ENCODE results near the gene PDIA6.
"Not testable (repeated sequence)": the region's sequence is repeated elsewhere in the genome, so short reads cannot be mapped to it uniquely, and the experiment has no call there.

Gene PDIA6

DNA sequence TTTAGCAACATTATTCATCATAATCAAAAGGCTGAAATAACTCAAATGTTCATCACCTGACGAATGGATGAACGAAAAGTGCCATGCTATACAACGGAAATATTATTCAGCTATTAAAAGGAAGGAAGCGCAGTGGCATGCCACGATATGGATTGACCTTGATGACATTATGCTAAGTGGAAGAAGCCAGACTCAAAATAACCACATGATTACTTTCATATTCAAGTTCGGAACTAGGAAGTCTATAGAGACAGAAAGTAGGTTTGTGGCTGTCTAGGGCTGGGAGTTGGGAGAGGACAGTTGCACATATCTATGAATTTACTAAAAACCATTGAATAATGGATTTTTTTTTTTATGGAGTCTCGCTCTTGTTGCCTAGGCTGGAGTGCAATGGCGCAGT lies 13.4 kb upstream of the PDIA6 start:
- TF ChIP-seq, protein P1, sequence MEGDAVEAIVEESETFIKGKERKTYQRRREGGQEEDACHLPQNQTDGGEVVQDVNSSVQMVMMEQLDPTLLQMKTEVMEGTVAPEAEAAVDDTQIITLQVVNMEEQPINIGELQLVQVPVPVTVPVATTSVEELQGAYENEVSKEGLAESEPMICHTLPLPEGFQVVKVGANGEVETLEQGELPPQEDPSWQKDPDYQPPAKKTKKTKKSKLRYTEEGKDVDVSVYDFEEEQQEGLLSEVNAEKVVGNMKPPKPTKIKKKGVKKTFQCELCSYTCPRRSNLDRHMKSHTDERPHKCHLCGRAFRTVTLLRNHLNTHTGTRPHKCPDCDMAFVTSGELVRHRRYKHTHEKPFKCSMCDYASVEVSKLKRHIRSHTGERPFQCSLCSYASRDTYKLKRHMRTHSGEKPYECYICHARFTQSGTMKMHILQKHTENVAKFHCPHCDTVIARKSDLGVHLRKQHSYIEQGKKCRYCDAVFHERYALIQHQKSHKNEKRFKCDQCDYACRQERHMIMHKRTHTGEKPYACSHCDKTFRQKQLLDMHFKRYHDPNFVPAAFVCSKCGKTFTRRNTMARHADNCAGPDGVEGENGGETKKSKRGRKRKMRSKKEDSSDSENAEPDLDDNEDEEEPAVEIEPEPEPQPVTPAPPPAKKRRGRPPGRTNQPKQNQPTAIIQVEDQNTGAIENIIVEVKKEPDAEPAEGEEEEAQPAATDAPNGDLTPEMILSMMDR (IDR thresholded peaks at IDR 0.05; ENCODE audit: extremely low read depth, missing control alignments) = no peak
- DNase-seq (ENCODE audit: low spot score) = no peak

DNA sequence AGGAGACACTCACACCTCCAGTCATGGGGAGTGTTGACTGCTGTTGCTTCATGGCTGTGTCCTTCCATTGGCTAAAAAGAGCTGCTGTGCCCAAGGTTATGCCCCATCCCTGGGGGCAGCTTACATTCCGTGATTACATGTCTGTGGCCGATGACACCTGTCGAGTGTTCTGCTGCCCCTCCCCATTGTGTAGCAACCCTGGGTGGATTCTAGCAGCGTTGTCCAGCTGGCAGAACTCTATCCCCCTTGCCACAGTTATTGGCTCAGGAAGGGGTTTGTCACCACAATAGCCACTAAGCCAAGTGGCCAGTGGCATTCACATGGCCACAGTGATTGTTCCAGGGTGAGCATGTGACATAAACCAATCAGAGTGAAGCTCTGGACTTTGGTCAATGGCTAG lies 11.6 kb upstream of the PDIA6 start:
- TF ChIP-seq, protein P1 (IDR thresholded peaks at IDR 0.05; ENCODE audit: extremely low read depth, missing control alignments) = no peak
- no peak for DNase-seq (ENCODE audit: low spot score)

DNA sequence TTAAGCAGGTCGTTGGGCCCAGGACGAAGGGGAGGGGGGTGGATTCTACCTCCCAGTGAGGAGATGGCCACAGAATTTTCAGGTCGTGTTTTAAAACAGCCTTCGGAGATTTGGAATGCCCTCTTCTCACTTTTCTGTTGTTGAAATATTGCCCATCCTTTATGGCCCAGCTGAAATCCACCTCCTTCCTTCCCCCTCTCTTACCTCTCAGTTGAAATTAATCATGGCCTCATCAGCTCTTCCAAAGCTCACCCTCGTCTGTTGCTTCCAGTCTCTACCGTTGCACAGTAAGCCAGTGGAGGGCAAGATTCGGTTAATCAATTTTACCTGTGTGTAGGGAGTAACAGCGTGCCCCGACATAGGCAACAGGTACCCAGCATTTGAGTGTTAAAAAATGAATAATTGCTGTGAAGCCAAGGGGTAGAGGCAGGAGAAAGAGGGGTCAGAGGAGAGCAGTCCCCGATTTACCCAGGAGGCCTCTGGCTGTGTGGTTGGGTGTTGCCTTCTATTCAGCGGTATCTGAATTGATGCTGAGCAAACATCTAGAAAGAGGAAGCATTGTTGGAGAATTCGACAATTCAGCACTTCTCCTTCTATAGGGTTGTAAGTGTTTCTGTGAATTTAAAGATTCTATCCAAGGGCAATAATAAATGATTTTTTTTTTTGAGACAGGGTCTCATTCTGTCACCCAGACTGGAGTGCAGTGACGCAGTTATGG lies 8.6 kb upstream of the PDIA6 start:
- no peak for DNase-seq (ENCODE audit: low spot score)
- TF ChIP-seq, protein P1 (IDR thresholded peaks at IDR 0.05; ENCODE audit: extremely low read depth, missing control alignments) = no peak

DNA sequence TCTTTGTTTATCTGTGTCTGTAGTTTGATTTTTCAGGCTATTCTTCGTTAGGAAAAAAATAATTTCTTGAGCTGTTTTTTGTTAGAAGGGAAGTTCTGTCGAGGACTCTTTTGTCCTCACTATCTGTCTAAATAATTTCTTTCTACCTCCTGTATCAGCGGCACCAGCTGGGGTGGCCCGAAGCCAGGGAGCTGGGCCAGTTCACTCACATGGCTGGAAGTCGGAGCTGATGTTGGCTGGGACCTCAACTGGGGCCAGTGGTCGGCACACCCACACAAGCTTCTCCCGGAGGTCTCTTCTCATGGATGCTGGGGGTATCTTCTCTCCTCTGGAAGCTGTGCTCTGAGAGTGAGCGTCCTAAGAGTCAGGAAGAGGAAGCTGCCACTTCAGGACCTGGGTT lies 8.0 kb upstream of the PDIA6 start:
- TF ChIP-seq, protein P1 (IDR thresholded peaks at IDR 0.05; ENCODE audit: extremely low read depth, missing control alignments) = no peak
- DNase-seq (ENCODE audit: low spot score) = no peak

DNA sequence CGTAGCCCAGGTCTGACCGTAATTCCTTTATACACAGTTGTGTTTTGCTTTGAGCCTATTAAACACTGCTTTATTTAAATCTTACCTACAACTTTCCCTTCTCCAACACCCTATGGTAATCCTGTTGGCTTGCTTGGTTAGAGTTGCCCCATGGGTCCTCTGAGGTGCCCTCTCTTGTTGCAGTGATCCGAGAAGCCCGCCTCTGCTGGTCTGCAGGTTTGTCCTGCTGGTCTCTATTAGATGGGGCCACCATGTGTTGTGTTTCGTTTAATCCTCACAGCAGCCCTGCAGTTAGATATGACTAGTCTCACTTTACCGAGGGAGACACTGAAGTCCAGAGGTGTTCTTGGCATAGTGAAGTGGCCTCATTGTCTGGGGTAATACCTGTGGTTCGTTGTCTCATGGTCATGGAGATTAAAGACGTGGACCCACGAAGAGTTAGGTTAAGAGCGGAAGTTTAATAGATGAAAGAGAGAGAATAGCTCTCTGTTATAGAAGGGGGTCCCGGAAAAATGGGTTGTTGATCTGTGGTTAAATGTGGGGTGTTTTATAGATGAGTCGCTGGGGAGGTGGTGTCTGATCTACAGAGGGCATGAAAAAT lies 7.2 kb upstream of the PDIA6 start:
- DNase-seq (ENCODE audit: low spot score) = no peak
- TF ChIP-seq, protein P1 (IDR thresholded peaks at IDR 0.05; ENCODE audit: extremely low read depth, missing control alignments) = no peak

DNA sequence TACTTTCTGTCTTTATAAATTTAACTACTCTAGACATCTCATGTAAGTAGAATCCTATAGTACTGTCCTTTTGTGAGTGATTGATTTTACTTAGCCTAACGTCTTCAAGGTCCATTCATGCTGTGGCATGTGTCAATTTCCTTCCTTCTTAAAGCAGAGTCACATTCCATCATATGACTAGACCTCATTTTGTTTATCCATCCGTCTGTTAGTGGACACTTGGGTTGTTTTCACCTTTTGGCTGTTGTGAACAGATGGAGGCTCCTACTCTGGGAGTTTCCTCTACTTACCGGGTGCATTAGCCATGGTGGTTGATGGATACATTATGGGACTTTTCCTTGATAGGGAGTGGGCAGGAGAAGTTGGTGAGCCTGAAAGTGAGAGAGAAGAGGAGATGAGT lies 6.4 kb upstream of the PDIA6 start:
- TF ChIP-seq, protein P1 (IDR thresholded peaks at IDR 0.05; ENCODE audit: extremely low read depth, missing control alignments) = no peak
- DNase-seq (ENCODE audit: low spot score) = no peak

DNA sequence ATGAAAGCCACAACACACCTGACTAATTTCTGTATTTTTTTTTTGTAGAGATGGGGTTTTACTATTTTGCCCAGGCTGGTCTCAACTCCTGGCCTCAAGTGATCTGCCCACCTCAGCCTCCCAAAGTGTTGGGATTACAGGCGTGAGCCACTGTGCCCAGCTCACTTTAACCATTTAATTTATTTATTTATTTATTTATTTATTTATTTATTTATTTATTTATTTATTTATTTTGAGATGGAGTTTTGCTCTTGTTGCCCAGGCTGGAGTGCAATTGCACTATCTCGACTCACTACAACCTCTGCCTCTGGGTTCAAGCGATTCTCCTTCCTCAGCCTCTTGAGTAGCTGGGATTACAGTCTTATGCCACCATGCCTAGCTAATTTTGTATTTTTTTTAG lies 5.7 kb upstream of the PDIA6 start:
- not testable (repeated sequence) for DNase-seq (ENCODE audit: low spot score)

DNA sequence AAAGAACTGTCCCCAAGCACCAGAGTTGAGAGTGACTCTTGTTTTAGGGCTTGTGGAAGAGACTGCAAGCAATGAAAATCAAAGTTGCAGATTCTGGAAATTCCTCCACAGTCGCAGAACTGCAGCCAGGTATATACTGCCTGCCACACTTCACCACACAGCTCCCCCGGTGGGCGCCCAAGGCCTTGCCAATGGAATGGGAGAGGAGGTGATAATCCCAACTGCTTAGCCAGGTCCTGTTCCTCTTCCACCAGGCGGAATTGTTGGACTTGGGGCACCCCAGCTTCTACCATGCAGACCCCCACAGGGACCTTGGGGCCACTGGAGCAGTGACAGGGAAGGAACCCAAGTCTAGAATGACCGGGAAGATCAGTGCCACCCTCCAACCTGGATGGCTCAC lies 4.8 kb upstream of the PDIA6 start:
- no peak for DNase-seq (ENCODE audit: low spot score)
- TF ChIP-seq, protein P1 (IDR thresholded peaks at IDR 0.05; ENCODE audit: extremely low read depth, missing control alignments) = no peak
